ENCODE data around the gene CAMK2N2. TPM values are rescaled to one million over a fixed set of nuclear protein-coding genes. Genes with fewer than 3 reads are reported as not detected.
"Not testable (repeated sequence)": the region's sequence is repeated elsewhere in the genome, so short reads cannot be mapped to it uniquely, and the experiment has no call there.

The CAMK2N2 gene
- total and polyA plus RNA-seq, 2 donors, result 0.26 to 0.29 TPM

DNA sequence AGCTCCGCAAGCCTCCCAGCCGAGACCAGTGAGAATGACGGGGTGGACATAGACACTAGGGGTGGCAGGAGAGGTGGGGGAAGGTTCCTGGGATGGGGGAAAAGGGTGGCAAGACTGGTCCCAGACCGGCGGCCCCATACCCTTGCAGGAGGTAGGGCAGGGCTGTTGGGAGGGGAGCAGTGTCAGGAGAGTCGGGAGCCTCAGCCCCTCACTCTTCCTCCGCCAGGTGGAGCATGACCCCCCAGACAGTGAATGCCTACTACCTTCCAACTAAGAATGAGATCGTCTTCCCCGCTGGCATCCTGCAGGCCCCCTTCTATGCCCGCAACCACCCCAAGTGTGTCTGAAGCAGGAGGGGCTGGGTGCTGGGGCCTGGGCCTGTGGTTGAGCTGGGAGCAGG is 29.0 kb upstream of the CAMK2N2 start:
- no peak overlapping the region for H3K27ac ChIP-seq (ENCODE audit: low read depth)
- H3K4me1 ChIP-seq (ENCODE audit: insufficient read depth), result no peaks in the 10 kb centered on the region
- H3K4me3 ChIP-seq (ENCODE audit: low read depth, low read length), result no peak overlapping the region
- 79% methylated on average over 10 of the region's 10 CpGs for WGBS
- no peak for DNase-seq (ENCODE audit: extremely low spot score)
- no peaks in the 10 kb centered on the region for H3K36me3 ChIP-seq (ENCODE audit: insufficient read depth)

DNA sequence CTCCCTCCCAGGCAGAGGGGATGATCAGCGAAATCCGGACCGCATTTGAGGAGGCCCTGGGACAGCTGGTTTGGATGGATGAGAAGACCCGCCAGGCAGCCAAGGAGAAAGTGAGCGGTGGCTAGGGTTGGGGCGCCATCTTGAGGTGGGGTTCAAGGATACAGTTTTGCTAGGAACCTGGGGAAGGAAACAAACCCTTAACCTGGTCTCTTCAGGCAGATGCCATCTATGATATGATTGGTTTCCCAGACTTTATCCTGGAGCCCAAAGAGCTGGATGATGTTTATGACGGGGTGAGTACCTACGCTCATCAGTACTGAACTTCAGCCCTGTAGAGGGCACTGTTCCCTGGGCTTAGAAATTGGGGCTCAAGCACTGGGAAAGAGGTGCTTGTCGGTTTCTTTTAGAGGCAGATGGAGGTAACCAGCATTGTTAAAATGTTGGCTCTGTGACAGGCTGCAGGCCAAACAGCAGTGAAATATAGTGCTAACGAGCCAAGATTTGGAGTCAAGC is 28.1 kb upstream of the CAMK2N2 start:
- no peaks in the 10 kb centered on the region for H3K4me1 ChIP-seq (ENCODE audit: insufficient read depth)
- H3K36me3 ChIP-seq (ENCODE audit: insufficient read depth), result no peaks in the 10 kb centered on the region
- WGBS, result 10% methylated on average over 10 of the region's 10 CpGs
- no peak for DNase-seq (ENCODE audit: extremely low spot score)
- no peak overlapping the region for H3K4me3 ChIP-seq (ENCODE audit: low read depth, low read length)
- H3K27ac ChIP-seq (ENCODE audit: low read depth), result no peak overlapping the region

DNA sequence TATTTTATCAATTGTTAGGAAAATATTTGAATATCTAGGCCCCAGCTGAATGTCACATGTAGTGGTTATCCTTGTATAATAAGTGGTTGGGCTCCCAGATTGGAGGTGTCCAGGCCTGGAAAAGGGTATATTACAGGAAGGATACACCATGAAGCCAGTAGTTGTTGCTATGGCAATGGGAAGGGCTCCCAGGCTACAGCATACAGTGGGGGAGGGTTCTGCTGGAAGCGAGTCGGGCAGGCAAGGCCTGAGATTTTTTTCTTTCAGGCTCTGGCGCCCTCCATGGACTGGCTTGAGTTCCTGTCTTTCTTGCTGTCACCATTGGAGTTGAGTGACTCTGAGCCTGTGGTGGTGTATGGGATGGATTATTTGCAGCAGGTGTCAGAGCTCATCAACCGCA is 23.3 kb upstream of the CAMK2N2 start:
- H3K4me3 ChIP-seq (ENCODE audit: low read depth, low read length), result no peak overlapping the region
- no peak for DNase-seq (ENCODE audit: extremely low spot score)
- H3K27ac ChIP-seq (ENCODE audit: low read depth), result no peak overlapping the region
- WGBS, result 13% methylated on average over 4 of the region's 4 CpGs
- H3K36me3 ChIP-seq (ENCODE audit: insufficient read depth), result no peaks in the 10 kb centered on the region
- no peaks in the 10 kb centered on the region for H3K4me1 ChIP-seq (ENCODE audit: insufficient read depth)

DNA sequence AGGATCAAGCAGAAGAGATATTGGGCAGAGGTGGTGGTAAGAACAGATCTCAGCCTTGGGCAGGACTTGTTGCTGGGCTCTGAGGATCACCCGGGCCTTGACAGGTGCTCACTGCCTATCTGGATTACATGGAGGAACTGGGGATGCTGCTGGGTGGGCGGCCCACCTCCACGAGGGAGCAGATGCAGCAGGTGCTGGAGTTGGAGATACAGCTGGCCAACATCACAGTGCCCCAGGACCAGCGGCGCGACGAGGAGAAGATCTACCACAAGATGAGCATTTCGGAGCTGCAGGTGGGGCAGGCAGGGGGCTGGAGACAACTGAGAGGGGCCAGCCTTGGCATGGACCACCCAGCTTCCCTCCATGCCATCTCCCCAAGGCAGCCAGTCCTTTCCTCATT is 22.3 kb upstream of the CAMK2N2 start:
- Histone ChIP-seq H3K27ac (ENCODE audit: low read depth) (no peak overlapping the region), H3K36me3 (ENCODE audit: insufficient read depth) (no peaks in the 10 kb centered on the region), H3K4me3 (ENCODE audit: low read depth, low read length) (no peak overlapping the region), H3K4me1 (ENCODE audit: insufficient read depth) (no peaks in the 10 kb centered on the region)
- no peak for DNase-seq (ENCODE audit: extremely low spot score)
- WGBS, result 91% methylated on average over 8 of the region's 8 CpGs

DNA sequence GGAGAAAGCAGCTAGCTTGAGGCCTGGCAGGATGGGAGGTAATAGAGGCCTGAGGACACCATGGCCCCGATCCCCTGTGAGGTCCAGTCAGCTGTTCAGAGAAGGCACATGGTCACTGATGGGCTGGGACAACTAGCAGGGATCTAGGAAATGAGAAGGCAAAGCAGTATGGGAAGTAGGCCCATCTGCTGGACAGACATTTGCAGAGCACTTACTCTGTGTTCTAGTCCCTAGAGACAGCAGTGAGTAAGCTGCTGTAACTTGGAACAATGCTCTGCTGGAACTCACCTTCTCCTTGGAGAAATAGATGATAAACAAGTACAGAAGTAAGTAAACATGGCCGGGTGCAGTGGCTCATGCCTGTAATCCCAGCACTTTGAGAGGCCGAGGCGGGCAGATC is 21.6 kb upstream of the CAMK2N2 start:
- Histone ChIP-seq H3K4me3 (ENCODE audit: low read depth, low read length) (no peak overlapping the region), H3K4me1 (ENCODE audit: insufficient read depth) (no peaks in the 10 kb centered on the region), H3K36me3 (ENCODE audit: insufficient read depth) (no peaks in the 10 kb centered on the region), H3K27ac (ENCODE audit: low read depth) (no peak overlapping the region)
- 88% methylated on average over 4 of the region's 4 CpGs for WGBS
- DNase-seq (ENCODE audit: extremely low spot score), result no peak

DNA sequence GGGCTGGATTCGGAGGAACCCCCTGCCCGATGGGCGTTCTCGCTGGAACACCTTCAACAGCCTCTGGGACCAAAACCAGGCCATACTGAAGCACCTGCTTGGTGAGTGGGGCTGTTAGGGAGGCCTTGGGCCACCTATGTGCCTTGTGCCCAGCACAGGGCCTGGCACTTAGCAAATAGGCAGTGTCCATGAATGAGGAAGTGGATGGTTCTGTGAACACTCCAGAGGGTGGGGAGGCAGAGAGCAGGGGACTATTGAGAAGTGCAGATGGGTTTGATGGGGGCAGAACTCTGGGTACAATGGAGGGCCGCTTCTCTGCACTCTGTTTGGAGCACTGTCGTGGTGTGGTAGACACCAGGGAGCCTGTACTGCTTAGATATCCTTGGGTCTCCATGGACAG is 16.0 kb upstream of the CAMK2N2 start:
- DNase-seq (ENCODE audit: extremely low spot score), result no peak
- no peaks in the 10 kb centered on the region for H3K4me1 ChIP-seq (ENCODE audit: insufficient read depth)
- no peaks in the 10 kb centered on the region for H3K36me3 ChIP-seq (ENCODE audit: insufficient read depth)
- H3K4me3 ChIP-seq (ENCODE audit: low read depth, low read length), result no peak overlapping the region
- 89% methylated on average over 6 of the region's 6 CpGs for WGBS
- no peak overlapping the region for H3K27ac ChIP-seq (ENCODE audit: low read depth)

DNA sequence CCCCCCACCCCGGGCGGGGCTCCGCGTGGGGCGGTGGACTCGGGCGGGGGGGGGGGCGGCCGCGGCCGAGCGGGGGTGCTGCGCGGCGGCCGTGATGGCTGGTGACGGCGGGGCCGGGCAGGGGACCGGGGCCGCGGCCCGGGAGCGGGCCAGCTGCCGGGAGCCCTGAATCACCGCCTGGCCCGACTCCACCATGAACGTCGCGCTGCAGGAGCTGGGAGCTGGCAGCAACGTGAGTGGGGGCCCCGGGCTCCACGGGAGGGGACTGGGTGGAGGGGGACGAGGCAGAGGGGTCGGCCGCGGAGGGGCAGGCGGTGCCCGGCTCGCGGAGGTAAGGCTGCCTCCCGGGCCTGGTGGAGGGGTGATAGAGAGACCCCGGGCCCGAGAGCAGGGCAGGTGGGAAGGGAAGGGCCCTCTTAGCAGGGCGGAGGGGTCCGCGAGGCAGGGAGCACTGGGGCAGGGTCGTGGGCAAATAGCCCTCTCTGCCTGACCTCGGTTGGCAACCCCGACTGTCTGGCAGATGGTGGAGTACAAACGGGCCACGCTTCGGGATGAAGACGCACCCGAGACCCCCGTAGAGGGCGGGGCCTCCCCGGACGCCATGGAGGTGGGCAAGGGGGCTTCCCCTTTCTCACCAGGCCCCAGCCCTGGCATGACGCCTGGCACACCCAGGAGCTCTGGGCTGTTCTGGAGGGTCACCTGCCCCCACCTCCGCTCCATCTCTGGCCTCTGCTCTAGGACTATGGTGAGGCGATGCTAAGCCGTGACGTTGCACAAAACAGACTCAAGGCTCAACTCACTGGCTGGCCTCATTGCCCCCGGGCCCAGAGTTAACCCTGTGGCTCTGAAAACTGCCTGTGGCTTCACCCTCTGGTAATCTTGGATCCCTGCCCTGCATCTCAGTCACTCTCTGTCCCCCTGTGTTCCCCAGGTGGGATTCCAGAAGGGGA is 14.9 kb upstream of the CAMK2N2 start, which contains the start of gene ECE2:
TSS of gene ECE2 (plus strand) at position 62 of the 950 bp plus-strand sequence. CDS start at position 194, 132 bp downstream.
- no peaks in the 10 kb centered on the region for H3K36me3 ChIP-seq (ENCODE audit: insufficient read depth)
- 11% methylated on average over 65 of the region's 65 CpGs for WGBS
- peak within 1 kb of the TSS; percentile 3 for H3K4me3 ChIP-seq (ENCODE audit: low read depth, low read length)
- H3K4me1 ChIP-seq (ENCODE audit: insufficient read depth), result no peaks in the 10 kb centered on the region
- no peak for DNase-seq (ENCODE audit: extremely low spot score)
- no peak within 1 kb of the TSS for H3K27ac ChIP-seq (ENCODE audit: low read depth)

DNA sequence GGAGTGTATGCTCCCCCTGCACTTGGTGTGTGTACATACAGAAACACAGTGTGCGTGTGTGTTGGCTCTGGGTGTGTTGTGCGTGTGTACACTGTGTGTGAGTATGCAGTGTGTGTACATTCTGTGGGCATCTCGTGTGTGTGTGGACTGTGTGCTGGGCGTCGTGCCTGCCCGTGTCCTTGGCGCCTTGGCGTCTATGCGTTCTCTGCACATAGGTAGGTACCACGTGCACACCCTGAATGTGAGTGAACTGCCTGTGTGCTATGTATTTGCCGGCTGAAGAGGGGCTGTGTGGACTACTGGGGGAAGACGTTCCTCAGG is 14.0 kb upstream of the CAMK2N2 start:
- H3K36me3 ChIP-seq (ENCODE audit: insufficient read depth), result no peaks in the 10 kb centered on the region
- DNase-seq (ENCODE audit: extremely low spot score), result no peak
- H3K27ac ChIP-seq (ENCODE audit: low read depth), result no peak overlapping the region
- WGBS, result 71% methylated on average over 12 of the region's 12 CpGs
- no peaks in the 10 kb centered on the region for H3K4me1 ChIP-seq (ENCODE audit: insufficient read depth)
- no peak overlapping the region for H3K4me3 ChIP-seq (ENCODE audit: low read depth, low read length)

DNA sequence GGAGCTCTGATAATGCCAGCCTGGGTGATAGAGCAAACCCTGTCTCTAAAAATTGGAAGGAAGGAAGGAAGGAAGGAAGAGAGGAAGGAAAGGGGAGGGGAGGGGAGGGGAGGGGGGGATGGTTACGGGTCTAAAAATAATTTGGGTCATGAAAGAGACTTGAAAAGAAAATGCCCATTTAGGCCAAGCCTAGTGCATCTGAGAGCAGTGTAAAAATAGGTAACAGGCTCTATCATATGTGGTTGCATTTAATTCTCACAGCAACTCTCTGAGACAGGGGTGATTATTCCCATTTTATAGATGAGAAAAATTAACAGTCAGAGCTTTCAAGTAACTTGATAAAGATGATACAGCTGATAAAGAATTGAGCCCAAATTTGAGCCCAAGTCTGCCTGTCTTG is 10.9 kb upstream of the CAMK2N2 start:
- no peak for DNase-seq (ENCODE audit: extremely low spot score)
- no peaks in the 10 kb centered on the region for H3K36me3 ChIP-seq (ENCODE audit: insufficient read depth)
- WGBS, result 39% methylated on average over 1 of the region's 1 CpG
- H3K4me1 ChIP-seq (ENCODE audit: insufficient read depth), result no peaks in the 10 kb centered on the region
- no peak overlapping the region for H3K27ac ChIP-seq (ENCODE audit: low read depth)
- H3K4me3 ChIP-seq (ENCODE audit: low read depth, low read length), result no peak overlapping the region

DNA sequence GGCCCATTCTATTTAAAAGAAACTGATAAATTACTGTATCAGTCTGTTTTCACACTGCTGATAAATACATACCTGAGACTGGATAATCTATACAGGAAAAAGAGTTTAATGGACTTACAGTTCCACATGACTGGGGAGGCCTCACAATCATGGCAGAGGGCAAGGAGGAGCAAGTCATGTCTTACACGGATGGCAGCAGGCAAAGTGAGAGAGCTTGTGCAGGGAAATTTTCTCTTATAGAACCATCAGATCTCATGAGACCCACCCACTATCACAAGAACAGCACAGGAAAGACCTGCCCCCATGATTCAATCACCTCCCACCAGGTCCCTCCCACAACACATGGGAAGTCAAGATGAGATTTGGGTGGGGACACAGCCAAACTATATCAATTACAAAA is 5.9 kb upstream of the CAMK2N2 start:
- not testable (repeated sequence) for H3K4me3 ChIP-seq (ENCODE audit: low read depth, low read length); H3K36me3 ChIP-seq (ENCODE audit: insufficient read depth); H3K27ac ChIP-seq (ENCODE audit: low read depth); DNase-seq (ENCODE audit: extremely low spot score); H3K4me1 ChIP-seq (ENCODE audit: insufficient read depth)
- WGBS, result 85% methylated on average over 1 of the region's 1 CpG

DNA sequence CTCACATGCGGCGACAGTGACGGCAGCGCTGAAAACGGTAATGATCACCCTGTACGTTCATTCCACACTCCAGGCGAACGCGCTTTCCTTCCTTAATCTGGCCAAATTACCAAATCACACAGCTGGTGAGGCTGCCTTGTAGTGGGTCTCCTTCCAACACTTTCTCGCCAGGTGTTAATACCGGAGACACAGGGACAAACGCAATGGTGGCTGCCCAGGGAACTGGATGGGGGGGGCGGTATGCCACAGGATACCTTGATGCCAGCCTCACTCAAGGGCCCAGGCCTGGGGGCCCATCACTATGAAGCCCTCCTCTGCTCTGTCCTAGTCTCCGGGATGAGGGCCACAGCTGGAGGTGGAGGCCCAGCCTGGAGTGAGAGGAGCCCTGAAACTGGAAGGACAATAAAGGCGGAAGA is 1.4 kb upstream of the CAMK2N2 start:
- 16% methylated on average over 15 of the region's 15 CpGs for WGBS
- Histone ChIP-seq H3K4me1 (ENCODE audit: insufficient read depth) (no peaks in the 10 kb centered on the region), H3K4me3 (ENCODE audit: low read depth, low read length) (no peak overlapping the region), H3K36me3 (ENCODE audit: insufficient read depth) (no peaks in the 10 kb centered on the region), H3K27ac (ENCODE audit: low read depth) (no peak overlapping the region)
- no peak for DNase-seq (ENCODE audit: extremely low spot score)

DNA sequence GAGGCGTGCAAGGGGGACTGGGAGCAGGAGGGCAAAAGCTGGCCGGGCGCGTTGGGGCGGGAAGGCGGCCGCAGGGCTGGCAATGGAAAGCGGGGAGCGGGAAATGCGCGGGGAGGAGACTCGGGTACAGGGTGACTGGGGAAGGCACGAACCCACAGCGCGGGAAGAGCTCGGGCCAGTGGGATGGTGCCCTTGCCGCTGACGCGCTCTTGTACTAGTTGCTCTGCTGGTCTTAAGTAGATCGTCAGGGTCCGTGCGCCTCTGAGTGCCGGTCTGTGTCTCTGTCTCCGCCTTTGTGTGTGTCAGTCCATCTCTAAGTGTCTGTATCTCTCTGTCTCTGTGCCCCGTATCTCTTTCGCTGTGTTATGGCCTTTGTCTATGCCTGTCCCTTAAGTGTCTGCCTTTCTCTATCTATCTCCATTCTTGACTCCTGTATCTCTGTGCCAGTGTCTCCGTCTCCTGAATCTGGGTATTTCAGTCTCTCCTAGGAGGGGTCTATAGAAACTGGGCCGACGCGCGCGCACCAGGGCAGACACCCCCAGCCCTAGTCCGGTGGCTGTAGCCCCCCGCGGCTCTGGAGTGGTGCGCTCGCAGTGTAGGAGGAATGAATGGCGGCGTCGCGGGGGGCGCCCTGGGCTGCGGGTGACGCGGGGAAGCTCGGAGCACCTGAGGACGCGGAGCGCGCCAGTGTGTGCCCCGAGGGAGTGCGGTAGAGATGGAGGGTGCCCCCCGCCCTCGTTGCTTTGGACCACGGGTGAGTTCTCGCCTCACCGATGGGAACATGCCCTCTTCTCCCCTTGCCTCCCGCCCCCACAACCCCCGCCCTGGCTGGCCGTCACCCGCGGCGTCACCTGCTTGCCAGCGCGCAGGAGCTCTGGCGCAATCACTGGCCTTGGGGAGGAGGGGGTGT is 756 bp upstream of the CAMK2N2 start:
- no peak overlapping the region for H3K27ac ChIP-seq (ENCODE audit: low read depth)
- WGBS, result 2% methylated on average over 66 of the region's 66 CpGs
- H3K36me3 ChIP-seq (ENCODE audit: insufficient read depth), result no peaks in the 10 kb centered on the region
- DNase-seq (ENCODE audit: extremely low spot score), result no peak
- peak overlapping the region; percentile 57 for H3K4me3 ChIP-seq (ENCODE audit: low read depth, low read length)
- no peaks in the 10 kb centered on the region for H3K4me1 ChIP-seq (ENCODE audit: insufficient read depth)

DNA sequence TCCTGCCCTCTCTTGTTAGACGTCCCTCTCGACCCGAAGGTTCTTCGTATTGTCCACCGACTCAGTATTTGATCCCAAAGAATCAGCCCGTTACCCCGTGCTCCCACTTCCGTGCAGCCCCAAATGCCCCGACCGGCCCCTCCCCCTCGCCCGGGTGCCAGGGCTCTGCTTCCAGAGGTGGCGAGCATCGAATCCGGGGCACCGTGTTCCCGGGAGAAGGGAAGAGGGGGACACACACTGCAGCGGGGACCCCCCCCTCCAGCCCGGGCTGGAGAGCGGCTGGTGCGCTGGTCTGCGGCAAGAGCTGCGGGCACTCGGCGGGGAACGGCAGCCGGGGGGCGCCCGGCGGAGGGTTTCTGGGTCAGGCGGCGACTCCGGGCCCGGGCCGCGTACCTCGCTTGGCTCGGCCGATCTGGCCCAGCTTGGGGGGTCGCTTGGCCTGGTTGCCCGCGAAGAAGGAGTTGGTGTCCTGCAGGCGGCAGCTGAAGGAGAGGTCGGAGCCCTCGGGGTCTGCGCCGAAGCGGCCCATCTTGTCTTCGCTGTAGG is 556 bp downstream of the CAMK2N2 start:
- Histone ChIP-seq H3K4me3 (ENCODE audit: low read depth, low read length) (peak overlapping the region; percentile 57), H3K4me1 (ENCODE audit: insufficient read depth) (no peaks in the 10 kb centered on the region), H3K36me3 (ENCODE audit: insufficient read depth) (no peaks in the 10 kb centered on the region), H3K27ac (ENCODE audit: low read depth) (no peak overlapping the region)
- WGBS, result 1% methylated on average over 49 of the region's 49 CpGs
- no peak for DNase-seq (ENCODE audit: extremely low spot score)

Measured in urinary bladder (tissue), 4 donors.